HG03565 (cell line): Measurements from ENCODE around the gene VCL.
"Not testable (repeated sequence)": the region's sequence is repeated elsewhere in the genome, so short reads cannot be mapped to it uniquely, and the experiment has no call there.

ENCODE experiments used
- ATAC-seq: cut with Tn5 transposase; IDR thresholded peaks from one replicate; pipeline ENCODE4 v1.9.1; 2021; ENCODE audit warnings: mild to moderate bottlenecking, moderate library complexity; ENCODE audit not compliant: unreplicated experiment

VCL gene

DNA sequence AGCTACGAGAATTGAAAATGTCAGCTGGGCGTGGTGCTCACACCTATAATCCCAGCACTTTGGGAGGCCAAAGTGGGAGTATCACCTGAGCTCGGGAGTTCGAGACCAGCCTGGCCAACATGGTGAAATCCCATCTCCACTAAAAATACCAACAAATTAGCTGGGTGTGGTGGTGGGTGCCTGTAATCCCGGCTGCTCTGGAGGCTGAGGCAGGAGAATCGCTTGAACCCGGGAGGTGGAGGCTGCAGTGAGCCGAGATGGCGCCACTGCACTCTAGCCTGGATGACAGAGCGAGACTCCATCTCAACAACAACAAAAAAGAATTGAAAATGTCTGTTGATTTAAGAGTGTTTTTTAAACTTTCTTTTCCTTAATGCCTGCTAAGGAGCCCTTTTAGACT is 149.1 kb downstream of the VCL start:
- ATAC-seq: not testable (repeated sequence)

DNA sequence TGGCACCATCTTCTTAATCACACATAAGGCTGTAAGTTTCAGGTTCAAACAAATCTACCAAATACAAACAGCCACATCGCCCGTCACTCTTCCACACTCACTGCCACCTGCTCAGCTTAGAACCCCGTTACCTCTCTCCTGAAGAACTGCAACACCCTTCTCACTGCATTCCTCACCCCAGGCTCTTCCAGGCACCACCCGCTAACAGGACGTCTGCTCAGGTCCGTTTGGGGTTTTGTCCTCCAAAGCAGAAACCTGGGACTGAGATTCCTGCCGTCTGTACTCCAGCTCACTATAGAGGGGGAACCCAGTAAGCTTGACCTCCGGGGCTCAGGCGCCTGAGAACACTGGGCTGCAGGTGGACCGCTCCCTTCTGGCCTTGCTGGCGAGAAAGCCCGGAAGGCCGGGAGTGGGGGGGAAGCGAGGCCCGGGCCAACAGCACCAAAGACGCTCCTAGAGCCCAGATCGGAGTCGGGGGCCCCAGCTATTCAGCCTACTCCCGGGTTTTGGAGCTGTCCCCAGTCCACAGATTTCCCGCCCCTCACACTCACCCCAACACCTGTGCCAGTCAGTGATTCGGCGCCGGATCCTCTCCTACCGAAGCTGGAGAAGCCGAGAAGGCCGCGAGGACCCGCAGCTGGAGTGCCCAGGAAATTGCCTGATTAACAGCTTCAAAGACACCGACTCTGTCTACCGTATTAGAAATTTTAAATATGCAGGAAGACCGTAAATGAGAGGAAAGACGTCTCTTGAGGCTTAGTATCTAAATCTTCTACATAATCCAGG is 152.5 kb downstream of the VCL start, which contains the start of gene AP3M1:
Gene AP3M1, minus strand, starts transcription at position 625 of the 786 bp plus-strand sequence. CDS start 12,449 bp downstream, outside the sequence.
- peak; percentile 30 for ATAC-seq

DNA sequence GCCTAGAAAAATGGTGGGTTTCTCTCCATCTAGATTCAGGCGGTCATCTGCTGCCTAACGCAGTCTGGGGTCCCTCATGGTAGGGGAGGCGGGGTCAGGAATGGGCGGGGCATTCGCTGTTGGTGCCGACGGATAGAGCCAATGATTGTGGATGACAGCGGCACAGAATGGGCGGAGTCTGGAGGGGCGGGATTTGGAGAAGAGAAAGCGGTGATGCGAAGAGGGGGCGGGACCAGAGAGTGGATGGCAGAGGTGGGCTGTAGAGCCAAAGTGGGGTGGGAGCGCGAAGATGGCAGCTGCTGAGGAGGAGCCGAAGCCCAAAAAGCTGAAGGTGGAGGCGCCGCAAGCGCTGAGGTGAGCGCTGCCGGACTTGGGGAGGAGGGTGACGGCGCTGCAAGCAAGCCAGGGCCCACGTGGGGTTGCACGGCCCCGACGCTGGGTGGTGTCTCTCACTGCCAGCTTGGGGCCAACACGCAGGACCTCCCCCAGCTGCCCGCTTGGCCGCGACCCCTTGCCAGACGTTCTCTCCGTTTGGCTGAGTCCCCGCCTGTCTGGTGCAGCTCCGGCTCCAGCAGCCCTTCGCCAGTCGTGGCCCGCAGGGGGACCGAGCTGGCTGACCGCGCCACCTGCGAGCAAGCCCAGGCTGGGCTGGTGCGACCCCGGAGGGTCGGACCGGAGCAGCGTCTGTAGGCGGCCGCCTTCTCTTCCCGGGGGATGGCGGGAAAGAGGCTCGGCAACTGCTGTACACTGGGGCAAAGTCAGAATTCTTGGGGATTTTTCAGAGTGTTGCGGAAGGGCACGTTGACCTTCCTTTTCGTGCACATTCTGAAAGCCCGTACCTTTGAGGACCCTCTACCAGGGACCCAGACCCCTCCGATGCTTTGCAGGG is 153.3 kb downstream of the VCL start, which contains the start of gene ADK:
Gene ADK, plus strand, starts transcription at position 232 of the 889 bp plus-strand sequence. Its CDS starts 58 bp downstream, at position 290.
- ATAC-seq: peak; percentile 65

DNA sequence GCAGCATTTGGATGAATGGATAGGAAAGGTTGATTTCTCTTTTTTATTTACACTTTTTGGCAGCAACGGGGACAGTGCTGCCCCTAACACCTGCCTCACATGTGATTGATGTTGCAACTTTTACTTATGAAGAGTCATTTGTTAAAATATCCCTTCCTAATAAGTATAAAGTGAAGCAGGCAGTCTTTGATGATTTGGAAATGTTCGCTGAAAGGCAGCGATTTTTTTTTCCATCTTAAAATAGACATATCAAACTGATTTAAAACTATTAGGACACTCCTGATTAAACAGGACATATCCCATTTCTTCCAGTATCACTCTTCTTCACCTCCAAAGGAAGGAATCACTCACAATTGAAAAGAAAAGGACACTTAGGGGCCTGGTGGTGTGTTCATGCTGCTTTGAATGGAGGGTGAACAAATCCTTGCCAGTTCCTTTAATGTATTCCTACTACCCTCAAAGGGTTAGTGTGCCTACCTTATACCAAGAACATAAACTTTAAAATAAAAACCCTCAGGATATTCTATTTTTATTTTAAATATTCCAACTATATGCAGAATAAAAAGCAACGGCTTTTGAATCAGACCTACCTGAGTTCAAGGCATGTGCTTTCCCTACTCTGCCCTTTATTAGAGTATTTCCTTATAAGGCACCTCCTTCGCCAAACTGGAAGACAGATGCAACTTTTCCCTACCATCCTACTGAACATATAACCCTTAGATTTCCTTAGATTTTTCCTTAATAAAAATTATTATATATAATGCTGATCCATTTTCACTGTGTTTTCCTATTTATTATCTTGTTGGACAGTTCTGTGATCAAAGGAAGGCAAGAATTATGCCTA is 154.2 kb downstream of the VCL start:
- no peak for ATAC-seq

DNA sequence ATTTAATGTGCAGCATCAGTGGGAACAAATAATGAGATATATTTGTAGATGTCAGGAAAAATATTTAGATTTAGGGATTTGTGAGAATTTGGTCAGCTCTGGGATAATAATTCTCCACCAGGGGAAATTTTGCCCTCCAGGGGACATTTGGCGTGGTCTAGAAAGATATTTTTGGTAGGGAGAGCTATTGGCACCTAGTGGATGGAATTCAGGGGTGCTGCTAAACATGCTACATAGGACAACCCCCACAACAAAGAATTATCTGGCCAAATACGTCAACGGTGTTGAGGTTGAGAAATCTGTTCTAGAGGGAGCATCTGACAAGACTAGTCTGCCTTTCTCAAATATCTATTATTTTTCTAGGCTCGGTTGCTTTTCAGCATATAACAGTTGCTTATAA is 155.2 kb downstream of the VCL start:
- no peak for ATAC-seq

DNA sequence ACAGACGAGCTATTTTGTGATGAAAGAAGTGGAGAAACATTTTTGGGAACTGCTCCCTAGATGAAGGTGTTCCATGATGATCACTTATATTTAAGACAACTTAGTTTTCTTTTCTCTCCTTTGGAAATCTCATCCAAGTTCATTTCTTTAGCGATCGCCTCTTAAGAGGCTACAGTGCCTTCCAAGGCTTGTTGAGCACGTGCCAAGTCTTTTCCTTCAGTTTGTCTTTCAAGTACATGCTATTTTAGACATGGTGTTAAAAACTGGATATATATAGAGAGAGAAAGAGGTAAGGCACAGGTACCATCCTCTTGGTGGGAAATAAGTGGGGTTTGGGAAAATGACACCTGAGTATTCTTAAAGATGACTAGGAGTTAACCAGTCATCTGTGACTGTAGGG is 155.8 kb downstream of the VCL start:
- ATAC-seq: no peak

DNA sequence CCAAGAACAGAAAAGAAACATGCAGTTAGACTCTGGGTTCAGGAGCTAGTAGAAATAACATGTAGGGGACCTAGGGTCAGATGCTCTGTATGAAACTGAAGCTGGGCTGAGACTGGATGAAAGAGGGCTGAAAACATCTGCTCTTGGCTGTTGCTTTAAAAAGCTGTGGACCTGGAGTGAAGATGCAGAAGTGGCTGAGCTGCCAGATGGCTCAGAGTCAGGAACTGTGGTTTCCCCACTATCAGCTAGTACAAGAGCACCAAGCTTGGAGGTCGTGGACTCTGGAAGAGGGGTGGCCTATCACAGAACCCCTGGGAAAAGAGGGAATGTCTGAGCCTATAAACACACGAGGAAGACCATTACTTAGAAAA is 159.0 kb downstream of the VCL start:
- ATAC-seq: no peak

DNA sequence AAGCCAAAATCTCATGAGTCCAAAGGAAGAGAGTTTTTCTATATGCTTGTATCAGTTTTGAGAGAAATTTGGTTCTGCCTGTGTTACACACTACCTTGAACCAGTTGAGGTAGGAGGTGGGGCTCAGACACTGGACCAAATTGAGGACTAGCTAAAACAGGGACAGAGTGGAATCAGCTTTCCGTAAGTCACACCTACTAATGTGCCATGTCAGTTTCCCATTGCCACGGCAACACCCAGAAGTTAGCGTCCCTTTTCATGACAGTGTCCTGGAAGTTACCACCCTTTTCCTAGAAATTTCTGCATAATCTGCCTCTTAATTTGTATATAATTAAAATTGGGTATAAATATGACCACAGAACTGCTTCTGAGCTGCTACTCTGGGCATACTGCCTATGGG is 162.1 kb downstream of the VCL start:
- ATAC-seq: no peak

DNA sequence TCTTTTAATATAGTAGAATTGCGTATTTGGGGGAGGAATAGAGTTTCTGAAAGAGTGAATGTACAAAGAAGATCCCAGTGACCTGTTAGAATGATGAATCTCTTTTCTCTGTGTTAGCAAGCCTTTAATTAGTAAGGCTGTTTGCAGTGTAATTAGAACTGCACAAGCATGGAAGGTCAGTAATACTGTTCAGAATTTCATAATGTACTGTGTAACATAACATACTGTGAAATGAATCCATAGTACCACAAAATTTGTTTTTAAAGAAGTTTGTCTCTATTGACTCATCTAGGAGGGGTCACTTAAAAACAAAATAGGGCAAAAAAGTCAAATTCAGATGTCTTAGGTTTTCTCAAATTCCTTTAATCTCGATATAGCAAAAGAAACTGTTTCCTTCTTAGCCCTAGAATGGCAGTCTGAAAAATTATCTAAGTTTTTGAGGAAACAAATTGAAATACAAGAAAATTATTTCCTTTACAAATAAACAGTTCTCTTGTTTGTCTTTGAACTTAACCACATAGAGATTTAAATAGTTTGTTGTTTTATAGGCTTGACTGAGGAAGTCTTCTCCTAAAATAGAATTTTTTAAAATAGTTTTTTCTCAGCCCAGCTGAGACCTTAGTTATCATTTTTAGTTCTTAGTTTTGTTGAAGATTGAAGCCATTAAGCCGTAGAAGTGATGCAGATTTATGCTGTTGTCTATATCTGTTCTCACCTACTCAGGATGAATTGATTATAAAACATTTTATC is 165.6 kb downstream of the VCL start:
- no peak for ATAC-seq

DNA sequence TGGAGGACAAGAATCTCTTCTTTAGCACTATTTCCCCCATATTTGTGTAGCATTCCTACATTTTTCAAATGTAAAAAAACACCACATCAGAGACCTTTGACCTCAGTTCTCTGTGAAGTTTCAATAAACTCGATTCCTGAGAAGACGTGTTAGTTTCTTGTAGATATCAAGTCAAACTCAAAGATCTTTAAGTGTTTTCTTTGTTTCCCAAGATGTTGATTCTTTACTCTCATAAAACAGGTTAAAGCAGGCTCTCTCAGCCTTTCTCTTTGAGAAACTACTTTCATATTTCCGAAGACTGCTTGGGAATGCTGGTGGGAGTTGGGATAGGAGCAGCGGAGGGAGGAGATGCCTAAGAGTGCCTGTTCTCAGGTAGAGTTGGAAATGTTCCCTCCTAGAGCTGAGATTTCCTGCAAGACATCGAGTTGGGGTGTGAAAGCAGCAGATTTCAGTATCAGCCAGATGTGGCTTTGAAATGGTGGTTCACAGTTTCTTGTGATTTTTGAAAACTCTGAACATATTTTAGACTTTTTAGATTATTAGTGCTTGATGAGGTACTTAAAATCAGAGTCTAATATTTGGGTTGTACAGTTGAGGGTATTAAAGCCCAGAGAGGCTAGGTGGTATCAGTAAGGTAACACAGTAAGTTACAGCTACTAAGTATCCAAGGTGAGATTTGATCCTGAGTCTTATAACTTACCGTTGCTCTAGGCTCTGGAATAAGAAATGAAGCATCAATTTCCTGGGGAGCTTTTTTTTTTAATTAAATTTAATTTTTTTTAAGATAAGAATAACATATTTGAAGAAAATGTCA is 167.0 kb downstream of the VCL start:
- no peak for ATAC-seq

DNA sequence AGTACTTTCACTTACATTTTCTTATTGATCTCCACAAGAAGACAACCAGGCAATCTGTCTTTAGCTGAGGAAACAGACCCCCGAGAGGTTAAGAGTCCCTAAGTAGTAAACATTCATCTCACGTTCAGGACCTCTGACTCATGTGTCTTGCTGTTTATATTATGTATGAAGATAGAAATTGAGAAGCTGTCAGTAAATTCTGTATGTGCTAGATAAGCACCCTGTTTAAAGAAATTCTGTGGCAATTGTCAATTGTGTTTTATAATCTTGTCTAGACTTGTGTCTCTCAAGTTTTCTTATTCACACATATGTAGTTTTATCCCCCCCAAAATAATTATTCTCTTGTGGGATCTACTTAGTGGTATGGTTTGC is 167.6 kb downstream of the VCL start:
- ATAC-seq: no peak

DNA sequence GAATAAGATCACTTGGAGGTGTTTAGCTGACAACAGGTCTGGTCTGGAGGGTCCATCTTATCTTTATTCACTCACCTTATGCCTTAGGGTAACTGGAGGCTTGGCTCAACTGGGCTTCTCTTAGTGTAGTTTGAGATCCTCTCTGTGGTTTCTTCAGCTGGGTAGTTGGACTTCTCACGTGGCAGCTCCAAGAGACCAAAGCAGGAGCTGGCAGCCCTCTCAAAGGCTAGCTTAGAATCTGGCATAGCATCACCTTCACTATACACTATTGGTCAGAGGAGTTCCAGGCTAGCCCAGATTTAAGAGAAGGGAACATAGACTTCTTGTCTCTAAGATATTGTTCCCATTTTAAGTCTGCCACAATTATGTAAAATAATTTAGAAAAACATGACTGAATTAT is 169.5 kb downstream of the VCL start:
- no peak for ATAC-seq
